NCI-H187 (cell line): ENCODE measurements around the gene DMAC2.
"Not testable (repeated sequence)": the region's sequence is repeated elsewhere in the genome, so short reads cannot be mapped to it uniquely, and the experiment has no call there.

ENCODE experiments used
- DNase-seq, 2 experiments: peaks; one replicate each; lab custom pipeline; 2025; lab: John Stamatoyannopoulos, UW

The DMAC2 gene

DNA sequence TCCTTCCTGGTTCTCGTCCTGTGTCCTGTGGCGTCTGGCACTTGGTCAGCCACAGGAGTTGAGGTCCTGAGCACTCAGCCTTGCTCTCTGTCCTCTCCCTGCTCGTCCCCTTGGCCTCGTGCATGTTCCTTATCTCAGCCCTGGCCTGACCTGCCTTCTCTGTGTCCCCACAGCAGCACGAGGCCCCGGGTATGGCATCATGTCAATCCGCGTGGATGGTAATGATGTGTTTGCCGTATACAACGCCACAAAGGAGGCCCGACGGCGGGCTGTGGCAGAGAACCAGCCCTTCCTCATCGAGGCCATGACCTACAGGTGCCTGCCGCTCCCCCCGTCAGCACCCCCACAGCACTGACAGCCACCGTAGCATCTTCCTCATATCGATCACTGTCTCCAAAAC is 17.3 kb downstream of the DMAC2 start:
- no peak for DNase-seq

DNA sequence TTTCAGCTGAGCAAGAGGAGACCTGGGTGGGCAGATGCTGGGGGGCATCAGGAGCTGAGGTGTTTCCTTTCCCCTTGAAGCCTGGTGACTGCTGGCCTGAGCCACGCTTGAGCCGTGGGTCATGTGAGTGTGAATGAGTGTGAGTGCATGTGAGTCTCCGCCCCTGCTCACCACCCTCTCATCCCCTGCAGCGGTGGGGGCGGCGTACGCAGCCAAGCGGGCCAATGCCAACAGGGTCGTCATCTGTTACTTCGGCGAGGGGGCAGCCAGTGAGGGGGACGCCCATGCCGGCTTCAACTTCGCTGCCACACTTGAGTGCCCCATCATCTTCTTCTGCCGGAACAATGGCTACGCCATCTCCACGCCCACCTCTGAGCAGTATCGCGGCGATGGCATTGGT is 17.7 kb downstream of the DMAC2 start:
- no peak for DNase-seq

DNA sequence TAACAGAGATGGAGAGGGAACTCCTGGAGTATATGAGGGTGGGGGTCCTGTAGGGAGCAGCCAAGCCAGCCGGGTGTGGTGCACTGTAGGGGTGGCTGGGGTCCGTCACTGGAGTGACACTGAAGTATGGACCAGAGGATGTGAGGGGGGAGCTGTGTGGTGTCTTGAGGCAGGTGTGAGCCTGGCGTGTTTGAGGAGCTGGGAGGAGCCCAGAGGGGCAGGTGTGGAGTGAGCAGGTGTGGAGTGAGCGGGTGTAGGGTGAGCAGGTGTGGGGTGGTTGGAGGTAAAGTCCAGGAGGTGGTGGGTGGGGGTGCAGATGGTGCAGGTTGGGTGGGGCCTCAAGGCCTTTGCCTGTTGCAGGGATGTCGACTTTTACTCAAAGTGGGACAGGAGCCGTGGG is 18.4 kb downstream of the DMAC2 start:
- peak; percentile 78 to 83 for DNase-seq

DNA sequence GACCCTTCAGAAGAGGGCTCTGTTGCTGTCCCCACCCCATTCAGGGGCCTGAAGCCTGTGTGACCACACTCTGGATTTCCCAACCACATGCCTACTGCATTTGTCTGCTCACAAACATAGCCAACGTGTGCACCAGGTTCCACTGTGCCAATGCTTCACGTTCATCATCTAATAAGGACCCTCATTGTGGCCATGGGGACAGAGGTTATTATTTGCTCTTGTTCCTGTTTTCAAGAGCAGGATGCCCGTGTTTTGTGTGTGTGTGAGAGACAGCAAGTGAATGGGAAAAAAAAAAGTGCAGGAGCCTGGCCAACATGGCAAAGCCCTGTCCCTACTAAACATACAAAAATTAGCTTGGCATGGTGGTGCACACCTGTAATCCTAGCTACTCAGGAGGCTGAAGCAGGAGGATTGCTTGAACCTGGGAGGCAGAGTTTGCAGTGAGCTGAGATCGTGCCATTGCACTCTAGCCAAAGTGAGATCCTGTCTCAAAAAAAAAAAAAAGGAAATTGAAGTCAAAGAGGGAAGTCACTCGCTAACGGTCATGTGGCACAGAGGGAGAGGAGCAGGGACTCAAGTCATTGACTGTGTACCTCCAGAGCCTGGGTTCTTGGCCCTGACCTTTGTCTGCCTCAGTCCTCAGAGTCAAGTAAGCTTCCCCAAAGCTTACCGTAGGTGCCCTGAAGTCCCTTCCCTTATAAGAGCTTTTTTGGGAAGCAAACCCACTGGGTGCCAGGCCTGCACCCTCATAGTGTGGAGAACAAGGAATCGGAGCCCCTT is 19.4 kb downstream of the DMAC2 start:
- DNase-seq: no peak

DNA sequence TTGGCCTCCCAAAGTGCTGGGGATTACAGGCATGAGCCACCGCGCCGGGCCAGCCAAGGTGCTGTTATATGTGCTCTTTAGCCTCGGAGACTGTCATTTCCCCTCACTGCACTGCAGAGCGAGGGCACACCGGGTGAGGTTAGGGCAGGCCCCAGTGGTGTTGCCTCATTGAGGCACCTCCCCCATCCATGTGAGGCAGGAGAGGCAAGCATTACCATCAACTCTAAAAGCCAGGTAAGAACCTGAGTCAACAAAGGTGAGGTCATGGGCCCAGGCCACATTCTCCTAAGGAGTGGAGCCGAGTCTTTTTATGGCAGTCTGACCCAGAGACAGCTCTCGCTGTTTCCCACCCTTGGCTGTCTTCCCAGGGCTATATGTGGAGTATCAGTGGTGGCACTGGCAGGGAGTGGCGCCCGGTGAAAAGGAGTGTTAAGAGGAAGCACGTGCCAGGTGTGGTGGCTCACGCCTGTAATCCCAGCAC is 23.5 kb downstream of the DMAC2 start:
- DNase-seq: no peak

DNA sequence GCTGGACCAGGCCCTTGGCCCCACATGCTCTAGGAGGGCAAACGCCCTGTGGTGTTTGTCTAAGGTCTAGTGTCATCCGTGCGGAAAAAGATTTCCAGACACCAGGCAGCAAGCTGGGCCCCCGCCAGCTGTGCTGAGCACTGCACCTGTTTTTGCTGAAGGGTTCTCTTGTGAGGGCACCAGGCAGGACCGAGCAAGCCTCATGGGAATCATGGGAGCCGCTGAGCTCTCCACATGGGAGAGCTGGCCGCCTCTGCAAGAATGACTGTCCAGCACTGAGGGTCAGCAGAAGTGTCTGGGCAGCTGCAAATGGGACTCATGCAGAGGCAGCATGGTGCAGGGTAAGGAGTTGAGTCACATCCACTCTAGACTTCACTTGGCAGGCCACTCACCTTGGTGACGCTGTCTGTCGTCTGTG is 24.5 kb downstream of the DMAC2 start:
- DNase-seq: peak; percentile 87 to 88

DNA sequence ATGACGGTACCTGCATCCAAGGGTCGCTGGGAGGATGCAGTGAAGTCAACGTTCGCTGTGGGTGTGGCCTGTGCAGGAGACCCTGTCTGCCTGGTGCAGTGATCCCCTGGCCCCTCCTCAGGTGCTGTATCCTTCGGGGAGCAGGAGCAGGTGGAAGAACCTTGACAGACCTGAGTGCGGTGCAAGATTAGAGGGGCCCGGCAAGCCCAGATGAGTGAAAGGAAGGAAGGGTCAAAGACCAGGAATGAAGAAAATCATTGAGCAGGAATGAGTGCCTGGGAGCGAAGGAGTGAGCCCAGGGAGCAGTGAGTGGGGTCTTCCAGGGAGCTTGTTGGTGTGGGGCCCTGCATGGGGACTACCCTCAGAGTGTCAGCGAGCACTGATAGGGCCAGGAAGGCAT is 25.3 kb downstream of the DMAC2 start:
- DNase-seq: no peak

DNA sequence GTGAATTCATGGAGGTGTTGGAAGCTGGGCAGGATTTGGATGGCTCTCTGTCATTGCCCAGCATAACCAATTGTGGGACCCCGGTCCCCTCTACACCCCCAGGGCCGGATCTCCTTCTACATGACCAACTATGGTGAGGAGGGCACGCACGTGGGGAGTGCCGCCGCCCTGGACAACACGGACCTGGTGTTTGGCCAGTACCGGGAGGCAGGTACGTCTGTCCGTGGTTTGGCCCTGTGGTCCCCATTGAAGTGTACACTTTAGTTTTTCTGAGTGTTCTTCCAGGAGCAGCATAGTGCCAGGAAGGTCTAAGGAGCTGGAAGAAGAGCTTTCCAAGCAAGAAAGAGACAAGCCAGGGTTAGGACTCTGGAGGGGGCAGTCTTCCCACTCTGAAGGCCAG is 25.8 kb downstream of the DMAC2 start:
- DNase-seq: no peak

DNA sequence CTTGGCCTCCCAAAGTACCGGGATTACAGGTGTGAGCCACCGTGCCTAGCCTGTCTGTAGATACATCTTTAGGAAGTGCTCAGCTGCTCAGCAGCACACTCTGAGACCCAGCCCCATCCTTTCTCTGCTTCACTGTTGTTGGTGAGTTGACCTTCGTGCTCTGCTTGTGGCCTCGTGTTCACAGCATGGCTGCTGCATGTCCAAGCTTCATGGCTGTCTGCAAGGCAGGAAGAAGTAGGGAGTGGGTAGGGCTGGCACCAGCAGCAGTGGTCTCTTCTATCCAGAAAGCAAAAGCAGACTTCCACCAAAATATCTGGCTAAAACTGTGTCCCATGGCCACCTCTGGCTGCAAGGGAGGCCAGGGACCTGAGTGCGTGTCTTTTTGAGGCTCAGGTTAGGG is 26.8 kb downstream of the DMAC2 start:
- DNase-seq: no peak

DNA sequence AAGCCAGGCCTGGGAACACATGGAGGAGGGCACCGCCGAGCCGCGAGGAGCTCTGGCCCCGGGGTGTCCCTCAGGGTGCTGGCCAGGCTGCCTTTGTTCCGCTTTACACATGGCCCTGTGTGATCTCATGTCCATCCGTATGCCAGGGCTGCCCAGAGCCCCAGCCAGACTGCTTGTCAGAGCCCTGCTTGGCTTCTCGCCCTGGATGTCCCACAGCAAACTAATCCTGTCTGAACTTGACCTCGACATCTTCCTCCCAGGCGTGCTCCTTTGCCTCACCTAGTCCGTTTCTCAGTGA is 27.8 kb downstream of the DMAC2 start:
- DNase-seq: no peak

DNA sequence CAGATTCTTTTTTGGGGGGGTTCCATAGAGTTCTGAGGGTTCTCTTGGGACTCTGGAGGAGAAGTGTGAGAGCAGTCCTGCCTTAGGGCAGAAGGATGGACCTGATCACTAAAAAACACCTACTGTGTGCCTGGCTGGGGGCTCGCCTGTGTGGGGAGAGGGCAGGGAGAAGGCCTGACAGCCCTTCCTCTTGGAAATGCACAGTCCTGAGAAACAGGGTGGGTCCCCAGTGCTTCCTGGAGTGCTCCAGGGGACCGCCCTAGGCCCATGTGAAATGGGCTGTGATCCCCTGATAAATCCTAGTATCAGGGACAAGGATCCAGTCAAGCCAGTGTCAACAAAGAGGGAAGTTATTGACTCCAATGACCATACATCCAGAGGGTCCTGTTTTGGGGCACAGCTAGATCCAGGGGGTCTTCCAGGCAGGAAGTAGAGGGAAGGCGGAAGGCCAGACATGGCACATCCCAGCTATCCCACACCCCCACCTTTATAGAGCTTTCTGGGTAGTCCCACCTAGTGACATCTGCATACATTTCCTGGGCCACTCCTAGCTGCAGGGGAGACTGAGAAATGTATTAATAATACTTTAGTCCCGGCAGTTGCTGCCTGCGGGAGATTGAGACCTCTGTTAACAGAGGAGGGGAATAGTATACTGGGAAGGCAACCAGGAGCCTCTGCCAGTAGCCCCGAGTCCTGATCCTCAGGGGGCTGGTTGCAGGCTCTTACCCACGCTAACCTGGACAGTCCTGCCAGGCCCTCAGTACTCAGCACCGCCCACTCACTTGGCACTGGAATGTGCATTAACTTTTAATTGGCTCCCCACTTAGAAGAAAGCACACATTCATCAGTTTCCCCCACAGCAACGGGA is 28.4 kb downstream of the DMAC2 start:
- no peak for DNase-seq

DNA sequence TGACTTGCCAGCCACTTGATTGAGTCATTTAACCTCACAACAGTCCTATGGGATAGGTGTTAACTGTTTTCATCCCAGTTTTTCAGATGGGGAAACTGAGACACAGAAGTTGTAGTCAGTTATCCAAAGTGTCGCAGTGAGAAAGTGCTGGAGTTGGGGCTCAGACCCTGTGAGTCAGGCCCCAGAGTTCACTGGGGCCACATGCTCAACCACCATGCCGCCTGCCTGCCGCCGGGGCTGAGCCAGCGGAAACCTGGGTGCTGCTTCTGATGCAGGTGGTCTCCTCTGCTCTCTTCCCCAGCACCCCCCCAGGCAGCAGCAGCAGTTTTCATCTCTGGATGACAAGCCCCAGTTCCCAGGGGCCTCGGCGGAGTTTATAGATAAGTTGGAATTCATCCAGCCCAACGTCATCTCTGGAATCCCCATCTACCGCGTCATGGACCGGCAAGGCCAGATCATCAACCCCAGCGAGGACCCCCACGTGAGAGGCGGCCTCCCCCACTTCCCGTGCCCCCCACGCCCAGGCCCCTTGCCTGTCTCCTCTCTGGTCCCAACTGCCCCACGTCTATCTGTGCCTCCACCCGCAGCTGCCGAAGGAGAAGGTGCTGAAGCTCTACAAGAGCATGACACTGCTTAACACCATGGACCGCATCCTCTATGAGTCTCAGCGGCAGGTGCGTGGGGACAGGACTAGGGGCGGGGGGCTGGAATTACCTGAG is 29.2 kb downstream of the DMAC2 start:
- DNase-seq: no peak

DNA sequence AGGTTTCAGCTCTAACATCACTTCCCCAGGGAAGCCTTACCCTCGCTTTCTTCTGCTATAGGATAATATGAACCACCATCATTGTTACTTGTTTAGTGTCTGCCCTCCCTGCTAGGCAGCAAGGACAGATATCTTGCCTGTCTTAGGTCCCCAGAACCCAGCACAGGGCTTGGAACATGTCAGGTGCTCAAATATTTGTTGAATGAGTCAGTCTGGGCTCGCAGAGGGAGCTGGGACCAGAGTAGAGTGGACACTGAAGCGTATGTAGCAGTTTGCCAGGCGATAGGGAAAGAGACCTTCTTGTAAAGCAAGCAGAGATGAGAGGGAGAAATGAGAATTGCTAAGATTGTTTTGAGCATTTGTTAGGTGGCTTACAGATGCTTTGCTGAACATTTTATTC is 30.4 kb downstream of the DMAC2 start:
- DNase-seq: no peak

DNA sequence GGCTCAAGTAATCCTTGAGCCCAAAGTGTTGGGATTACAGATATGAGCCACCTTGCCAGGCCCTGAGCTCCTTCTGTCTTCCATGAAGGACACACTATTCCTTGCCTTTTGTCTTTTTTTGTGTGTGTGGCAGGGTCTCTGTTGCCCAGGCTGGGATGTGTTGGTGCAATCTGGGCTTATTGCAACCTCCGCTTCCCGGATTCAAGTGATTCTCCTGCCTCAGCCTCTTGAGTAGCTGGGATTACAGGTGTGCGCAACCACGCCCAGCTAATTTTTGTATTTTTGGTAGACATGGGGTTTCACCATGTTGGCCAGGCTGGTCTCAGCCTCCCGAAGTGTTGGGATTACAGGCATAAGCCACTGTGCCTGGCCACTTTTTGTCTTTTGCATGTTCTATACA is 30.9 kb downstream of the DMAC2 start:
- not testable (repeated sequence) for DNase-seq

DNA sequence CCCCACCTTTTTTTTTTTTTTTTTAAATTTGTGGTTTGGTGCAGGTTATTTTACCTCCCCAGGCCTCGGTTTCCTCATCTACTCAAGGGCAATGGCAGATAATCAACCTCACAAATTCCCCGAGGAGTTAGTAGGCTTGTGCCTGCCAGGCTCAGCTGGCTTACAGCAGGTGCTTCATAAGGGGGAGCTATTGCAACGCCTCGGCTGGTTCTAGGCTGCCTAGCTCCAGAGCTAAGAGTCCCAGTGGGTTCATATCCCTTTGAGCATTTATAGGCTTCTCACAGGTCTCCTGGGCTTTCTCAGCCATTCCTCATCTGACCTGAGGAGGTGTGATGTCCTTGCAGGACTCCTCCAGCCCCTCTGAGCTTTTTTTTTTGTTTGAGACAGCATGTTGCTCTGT is 31.5 kb downstream of the DMAC2 start:
- DNase-seq: no peak

DNA sequence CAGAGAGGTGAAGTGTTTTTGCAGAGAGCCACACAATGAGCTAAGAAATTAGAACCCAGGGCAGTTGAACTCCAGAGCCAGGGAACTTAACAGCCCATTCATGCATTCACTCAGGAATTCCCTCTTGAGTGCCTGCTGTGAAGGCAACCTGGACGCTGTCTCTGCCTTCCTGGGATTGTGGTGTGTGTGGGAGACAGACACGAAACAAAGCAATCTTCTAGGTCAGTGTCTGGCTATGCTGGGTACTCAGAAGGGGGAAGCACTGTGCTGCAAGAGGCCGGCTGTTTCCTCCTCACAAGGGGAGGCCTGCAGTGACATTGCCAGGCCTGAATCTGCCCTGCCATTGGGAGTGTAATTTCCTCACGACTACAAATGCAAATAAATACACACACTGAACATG is 32.4 kb downstream of the DMAC2 start:
- DNase-seq: peak in 1 of 2 experiments; percentile 28

DNA sequence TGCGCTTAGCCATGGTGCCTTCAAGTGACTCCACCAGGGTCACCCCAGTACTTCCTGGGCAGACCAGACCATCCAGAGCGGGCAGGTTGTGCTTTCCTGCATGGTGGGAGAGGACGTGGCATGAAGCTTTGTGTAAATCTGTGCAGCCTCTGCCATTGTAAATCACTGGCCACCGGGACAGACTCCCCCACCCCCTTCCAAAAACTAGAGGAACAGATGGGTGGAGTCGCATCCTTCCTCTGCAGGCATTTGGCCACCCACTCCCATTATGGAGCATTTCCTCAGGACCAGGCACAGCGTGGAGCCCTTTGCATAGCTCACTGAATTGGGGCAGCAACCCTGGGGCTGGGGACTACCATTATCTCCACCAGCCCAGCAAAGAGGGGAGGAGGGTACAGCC is 33.9 kb downstream of the DMAC2 start:
- no peak for DNase-seq

DNA sequence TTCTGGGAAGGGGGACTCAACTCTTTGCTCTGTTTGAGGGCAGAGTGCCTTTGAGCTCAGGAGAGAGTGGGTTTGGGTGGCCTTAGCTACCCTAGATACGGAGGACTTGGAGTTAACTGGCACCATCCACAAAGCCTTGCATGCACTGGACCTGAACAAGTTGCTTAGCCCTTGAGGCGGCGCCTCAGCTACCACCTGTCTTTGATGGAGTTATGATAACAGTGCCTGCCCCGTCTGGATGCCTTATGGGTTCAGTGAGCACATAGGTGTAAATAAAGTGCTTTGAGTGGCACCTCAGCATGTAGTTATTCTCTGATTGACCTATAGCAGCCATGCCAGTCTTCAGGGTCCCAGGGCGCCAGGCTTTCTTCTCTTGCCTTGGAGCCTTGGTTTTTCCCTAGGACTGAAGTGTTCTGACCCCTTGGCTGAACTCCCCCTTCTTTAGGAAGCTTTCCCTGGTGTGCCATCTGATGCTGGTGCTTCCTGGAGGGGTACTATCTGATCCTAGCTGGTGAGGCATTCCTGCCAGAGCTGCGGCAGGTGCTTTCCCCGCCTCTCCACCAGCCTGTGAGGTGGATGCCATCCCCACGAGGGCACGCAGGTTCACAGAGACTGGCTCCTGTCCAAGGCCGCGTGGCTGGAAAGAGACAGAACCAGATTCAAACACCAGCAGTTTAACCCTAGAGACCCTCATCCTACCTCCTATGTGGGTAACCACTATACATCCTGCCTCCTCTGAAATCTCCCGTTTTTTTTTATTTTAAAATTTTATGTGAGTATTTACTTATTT is 36.3 kb downstream of the DMAC2 start:
- peak in 1 of 2 experiments; percentile 15 for DNase-seq

DNA sequence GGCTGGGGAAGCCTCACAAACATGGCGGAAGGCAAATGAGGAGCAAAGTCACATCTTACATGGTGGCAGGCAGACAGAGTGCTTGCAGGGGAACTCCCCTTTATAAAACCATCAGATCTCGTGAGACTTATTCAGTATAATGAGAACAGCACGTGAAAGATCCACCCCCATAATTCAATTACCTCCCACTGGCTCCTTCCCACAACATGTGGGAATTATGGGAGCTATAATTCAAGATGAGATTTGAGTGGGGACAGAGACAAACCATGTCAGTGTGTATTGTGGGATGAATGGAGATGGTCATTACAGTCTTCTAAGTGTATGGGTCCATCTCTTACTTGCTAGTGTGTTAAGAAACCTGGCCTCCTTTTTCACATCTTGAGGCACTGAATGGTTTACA is 37.7 kb downstream of the DMAC2 start:
- DNase-seq: no peak

DNA sequence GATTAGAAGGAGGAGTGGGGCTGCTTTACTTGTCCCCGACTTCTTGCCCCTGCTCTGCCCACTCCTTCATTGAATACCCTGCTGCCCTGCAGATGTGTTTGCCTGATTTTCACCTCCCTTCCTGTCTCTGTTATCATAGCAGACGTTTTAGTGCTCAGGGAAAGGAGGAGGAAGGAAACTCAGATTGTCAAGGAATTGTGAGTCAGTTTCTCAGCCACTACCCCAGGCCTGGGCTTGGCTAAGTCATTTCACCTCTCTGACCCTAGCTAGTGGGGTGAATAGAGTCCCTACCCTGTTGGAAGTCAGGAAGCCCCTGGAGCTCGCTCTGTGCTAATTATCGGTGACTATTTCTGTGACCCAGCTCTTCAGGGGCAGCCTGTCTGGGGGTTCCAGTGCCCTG is 38.2 kb downstream of the DMAC2 start:
- no peak for DNase-seq

DNA sequence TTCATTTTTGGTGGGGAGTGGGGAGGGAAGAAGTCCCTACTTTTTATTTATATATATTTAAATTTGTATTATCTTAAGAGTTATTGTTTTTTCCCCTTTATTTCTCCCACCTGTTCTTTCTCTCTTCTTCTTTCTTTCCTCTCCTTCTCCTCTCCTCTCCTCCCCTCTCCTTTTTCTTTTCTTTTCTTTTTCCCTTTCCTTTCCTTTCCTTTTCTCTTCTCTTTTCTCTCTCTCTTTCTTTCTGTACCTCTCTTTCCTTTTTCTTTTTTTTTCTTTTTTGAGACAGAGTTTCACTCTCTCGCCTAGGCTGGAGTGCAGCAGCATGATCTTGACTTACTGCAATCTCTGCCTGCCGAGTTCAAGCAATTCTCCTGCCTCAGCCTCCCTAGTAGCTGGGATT is 40.2 kb downstream of the DMAC2 start:
- DNase-seq: no peak

DNA sequence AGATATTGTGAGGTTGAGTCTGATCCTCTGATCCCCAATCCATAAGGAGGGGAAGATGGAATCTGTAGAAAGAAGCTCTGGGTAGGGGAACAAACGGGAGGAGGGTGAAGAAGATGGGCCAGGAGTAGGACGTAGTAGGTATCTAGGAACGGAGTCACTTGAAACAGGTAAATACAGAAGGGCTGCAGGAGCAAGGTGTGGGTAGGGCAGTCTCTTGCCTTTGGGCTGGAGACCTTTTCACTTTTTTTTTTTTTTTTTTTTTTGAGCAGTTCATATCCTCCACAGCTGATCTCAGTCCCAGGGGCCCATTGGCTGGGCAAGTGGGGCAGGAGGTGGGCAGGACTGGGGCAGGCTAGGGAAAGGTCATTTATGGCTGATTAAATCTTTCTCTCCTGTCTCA is 40.6 kb downstream of the DMAC2 start:
- DNase-seq: no peak
